ENCODE data around the gene SFT2D1. TPM values are rescaled to one million over a fixed set of nuclear protein-coding genes. Genes with fewer than 3 reads are reported as not detected.
A peak's percentile ranks its signal among the peaks of the same experiment; 100 is the strongest.
"Not testable (repeated sequence)": the region's sequence is repeated elsewhere in the genome, so short reads cannot be mapped to it uniquely, and the experiment has no call there.

SFT2D1 gene
- total and polyA plus RNA-seq, 8 donors: 4.7 to 96.8 (median 44.5) TPM

DNA sequence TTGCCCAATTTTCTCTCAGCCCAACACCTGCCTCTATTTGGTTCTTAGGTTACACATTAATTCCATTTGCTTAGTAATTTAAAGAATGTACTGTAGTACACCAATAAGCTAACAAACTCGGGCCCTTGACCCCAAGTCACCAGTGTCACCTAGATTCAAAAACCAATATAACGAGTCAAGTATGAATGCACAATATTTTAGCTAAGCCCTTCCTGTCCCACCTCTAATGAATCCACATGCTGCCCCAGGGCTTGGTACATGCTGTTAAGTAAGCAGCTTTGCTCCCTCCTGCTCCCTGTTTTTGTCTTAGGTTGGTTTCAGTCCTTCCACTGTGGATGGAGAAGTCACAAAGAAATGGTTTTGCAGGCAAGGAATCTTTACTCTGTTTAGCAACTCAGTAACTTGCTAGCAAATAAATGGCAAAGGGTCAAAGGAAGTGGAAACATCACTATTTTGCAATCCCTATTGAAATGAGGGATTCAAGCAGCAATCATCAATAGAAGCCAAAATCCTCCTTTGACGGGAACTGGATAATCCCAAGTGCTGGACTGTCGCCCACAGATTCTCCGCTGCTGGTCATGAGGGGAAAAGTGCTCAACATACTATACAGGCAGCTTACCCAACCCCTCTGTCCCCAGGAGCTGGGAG lies 45.4 kb upstream of the SFT2D1 start:
- WGBS, 5 donors: 62 to 77% (median 72%) methylated on average over 5 of the region's 5 CpGs
- Histone ChIP-seq H3K36me3 (no peaks in the 10 kb centered on the region), H3K4me3 (no peak overlapping the region), H3K4me1 (peaks cover 5 to 15% (median 7%) of the 10 kb centered on the region in 4 donors), H3K9me3 (no peaks in the 10 kb centered on the region), H3K27me3 (no peaks in the 10 kb centered on the region), H3K27ac (no peak overlapping the region)
- TF ChIP-seq, protein P1, sequence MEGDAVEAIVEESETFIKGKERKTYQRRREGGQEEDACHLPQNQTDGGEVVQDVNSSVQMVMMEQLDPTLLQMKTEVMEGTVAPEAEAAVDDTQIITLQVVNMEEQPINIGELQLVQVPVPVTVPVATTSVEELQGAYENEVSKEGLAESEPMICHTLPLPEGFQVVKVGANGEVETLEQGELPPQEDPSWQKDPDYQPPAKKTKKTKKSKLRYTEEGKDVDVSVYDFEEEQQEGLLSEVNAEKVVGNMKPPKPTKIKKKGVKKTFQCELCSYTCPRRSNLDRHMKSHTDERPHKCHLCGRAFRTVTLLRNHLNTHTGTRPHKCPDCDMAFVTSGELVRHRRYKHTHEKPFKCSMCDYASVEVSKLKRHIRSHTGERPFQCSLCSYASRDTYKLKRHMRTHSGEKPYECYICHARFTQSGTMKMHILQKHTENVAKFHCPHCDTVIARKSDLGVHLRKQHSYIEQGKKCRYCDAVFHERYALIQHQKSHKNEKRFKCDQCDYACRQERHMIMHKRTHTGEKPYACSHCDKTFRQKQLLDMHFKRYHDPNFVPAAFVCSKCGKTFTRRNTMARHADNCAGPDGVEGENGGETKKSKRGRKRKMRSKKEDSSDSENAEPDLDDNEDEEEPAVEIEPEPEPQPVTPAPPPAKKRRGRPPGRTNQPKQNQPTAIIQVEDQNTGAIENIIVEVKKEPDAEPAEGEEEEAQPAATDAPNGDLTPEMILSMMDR (IDR thresholded peaks at IDR 0.05): no peak
- TF ChIP-seq EP300 (IDR thresholded peaks at IDR 0.05) (no peak), POLR2AphosphoS5 (IDR thresholded peaks at IDR 0.05) (no peak), POLR2A (IDR thresholded peaks at IDR 0.05) (no peak)
- no peak for DNase-seq
- intact Hi-C loops (cut with DNase I; ENCODE audit: low total_unique reads): no loop called here

DNA sequence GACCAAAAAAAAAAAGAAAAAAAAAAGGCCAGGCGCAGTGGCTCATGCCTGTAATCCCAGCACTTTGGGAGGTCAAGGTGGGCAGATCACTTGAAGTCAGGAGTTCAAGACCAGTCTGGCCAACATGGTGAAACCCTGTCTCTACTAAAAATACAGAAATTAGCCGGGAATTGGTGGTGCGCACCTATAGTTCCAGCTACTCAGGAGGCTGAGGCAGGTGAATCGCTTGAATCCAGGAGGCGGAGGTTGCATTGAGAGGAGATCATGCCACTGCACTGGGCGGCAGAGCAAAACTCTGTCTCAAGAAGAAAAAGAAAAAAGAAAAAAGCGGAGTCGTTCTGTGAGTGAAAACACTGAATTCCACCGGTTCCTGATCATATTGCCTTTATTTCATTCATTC lies 44.8 kb upstream of the SFT2D1 start:
- H3K27me3 ChIP-seq; H3K27ac ChIP-seq; H3K36me3 ChIP-seq; H3K9me3 ChIP-seq; intact Hi-C loops (cut with DNase I; ENCODE audit: low total_unique reads); H3K4me3 ChIP-seq; DNase-seq: not testable (repeated sequence)
- peaks cover 5 to 20% (median 7%) of the 10 kb centered on the region in 4 donors for H3K4me1 ChIP-seq
- 95 to 97% (median 96%) methylated on average over 9 of the region's 9 CpGs for WGBS, 5 donors

DNA sequence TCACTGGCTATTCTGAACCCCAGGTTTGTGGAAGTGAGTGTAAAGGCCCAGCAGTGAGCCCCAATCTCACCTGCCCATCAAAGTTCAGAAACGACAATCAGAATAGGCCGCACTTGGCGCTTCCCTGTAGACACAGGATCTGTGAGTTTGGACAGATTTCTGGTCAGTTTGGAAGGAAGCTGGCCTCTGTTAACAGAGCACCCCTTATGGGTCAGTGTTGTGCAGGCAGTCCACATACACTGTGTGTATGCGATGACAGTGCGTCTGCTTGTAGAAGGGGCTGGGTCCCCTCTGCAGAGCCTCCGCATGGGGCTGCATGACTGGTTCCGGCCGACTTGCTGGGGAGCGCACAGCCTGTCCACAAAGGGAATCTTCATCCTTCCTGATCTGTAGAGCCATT lies 43.8 kb upstream of the SFT2D1 start:
- peaks cover 5 to 28% (median 12%) of the 10 kb centered on the region in 4 donors for H3K4me1 ChIP-seq
- intact Hi-C loops (cut with DNase I; ENCODE audit: low total_unique reads): no loop called here

DNA sequence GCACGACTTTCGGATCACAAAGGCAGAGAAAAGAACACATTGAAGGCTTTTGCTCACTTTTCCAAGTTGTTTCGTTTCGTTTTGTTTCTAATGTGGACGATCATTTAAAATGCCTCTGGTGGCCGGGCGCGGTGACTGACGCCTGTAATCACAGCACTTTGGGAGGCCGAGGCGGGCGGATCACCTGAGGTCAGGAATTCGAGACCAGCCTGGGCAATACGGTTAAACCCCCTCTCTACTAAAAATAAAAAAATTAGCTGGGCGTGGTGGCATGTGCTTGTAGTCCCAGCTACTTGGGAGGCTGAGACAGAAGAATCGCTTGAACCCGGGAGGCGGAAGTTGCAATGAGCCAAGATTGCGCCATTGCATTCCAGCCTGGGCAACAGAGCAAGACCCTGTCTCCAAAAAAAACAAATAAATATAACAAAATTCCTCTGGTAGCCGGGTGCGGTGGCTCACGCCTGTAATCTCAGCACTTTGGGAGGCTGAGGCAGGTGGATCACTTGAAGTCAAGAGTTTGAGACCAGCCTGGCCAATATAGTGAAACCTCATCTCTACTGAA lies 41.5 kb upstream of the SFT2D1 start:
- H3K36me3 ChIP-seq; H3K9me3 ChIP-seq; intact Hi-C loops (cut with DNase I; ENCODE audit: low total_unique reads); H3K27me3 ChIP-seq: not testable (repeated sequence)
- DNase-seq: peak; percentile 52 to 74
- TF ChIP-seq, protein P1 (IDR thresholded peaks at IDR 0.05): peak in 4 of 7 experiments; percentile 24 to 35 (median 34)
- 16 to 20% (median 18%) methylated on average over 22 of the region's 22 CpGs for WGBS, 5 donors
- Histone ChIP-seq H3K4me3 (peak overlapping the region; percentile 76 to 96 (median 88)), H3K27ac (peak overlapping the region; percentile 93 to 98 (median 97)), H3K4me1 (peaks cover 12 to 40% (median 33%) of the 10 kb centered on the region in 4 donors)

More for the DNA sequence above, 43.8 kb upstream of the SFT2D1 start:
- Histone ChIP-seq H3K36me3 (no peaks in the 10 kb centered on the region), H3K4me3 (no peak overlapping the region), H3K27me3 (no peaks in the 10 kb centered on the region), H3K9me3 (no peaks in the 10 kb centered on the region), H3K27ac (no peak overlapping the region)
- no peak for DNase-seq
- WGBS, 5 donors: 88 to 97% (median 93%) methylated on average over 9 of the region's 9 CpGs
- TF ChIP-seq, protein P1 (IDR thresholded peaks at IDR 0.05): no peak
- TF ChIP-seq EP300 (IDR thresholded peaks at IDR 0.05) (no peak), POLR2A (IDR thresholded peaks at IDR 0.05) (no peak), POLR2AphosphoS5 (IDR thresholded peaks at IDR 0.05) (no peak)

Data from stomach (tissue), 9 donors.